ENCODE results near the gene NRROS.

The NRROS gene

DNA sequence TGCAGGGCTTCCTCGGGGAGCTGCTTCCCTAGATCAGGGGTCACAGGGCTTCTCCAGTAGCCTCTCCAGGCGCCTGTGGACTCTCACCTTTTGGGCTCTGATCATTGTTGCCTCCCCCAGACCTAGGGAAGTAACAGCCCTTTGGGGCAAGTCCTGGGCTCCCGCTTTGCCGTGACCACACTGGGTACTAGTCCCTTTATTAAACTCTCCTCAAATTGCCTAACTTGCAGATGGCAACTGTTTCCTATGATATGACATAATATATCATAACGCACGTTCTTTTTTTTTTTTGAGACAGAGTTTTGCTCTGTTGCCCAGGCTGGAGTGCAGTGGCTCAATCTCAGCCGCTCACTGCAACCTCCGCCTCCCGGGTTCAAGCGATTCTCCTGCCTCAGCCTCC is 17.9 kb upstream of the NRROS start:
- Histone ChIP-seq H3K36me3 (no peaks in the 10 kb centered on the region), H3K27me3 (ENCODE audit: insufficient read depth, low read depth, severe bottlenecking) (no peaks in the 10 kb centered on the region), H3K9me3 (ENCODE audit: severe bottlenecking) (no peaks in the 10 kb centered on the region), H3K4me3 (ENCODE audit: low read depth, low read length) (no peak overlapping the region), H3K27ac (no peak overlapping the region)
- DNase-seq = no peak
- TF ChIP-seq, protein P1, sequence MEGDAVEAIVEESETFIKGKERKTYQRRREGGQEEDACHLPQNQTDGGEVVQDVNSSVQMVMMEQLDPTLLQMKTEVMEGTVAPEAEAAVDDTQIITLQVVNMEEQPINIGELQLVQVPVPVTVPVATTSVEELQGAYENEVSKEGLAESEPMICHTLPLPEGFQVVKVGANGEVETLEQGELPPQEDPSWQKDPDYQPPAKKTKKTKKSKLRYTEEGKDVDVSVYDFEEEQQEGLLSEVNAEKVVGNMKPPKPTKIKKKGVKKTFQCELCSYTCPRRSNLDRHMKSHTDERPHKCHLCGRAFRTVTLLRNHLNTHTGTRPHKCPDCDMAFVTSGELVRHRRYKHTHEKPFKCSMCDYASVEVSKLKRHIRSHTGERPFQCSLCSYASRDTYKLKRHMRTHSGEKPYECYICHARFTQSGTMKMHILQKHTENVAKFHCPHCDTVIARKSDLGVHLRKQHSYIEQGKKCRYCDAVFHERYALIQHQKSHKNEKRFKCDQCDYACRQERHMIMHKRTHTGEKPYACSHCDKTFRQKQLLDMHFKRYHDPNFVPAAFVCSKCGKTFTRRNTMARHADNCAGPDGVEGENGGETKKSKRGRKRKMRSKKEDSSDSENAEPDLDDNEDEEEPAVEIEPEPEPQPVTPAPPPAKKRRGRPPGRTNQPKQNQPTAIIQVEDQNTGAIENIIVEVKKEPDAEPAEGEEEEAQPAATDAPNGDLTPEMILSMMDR (IDR thresholded peaks at IDR 0.05; ENCODE audit: low read depth, low read length) = no peak

DNA sequence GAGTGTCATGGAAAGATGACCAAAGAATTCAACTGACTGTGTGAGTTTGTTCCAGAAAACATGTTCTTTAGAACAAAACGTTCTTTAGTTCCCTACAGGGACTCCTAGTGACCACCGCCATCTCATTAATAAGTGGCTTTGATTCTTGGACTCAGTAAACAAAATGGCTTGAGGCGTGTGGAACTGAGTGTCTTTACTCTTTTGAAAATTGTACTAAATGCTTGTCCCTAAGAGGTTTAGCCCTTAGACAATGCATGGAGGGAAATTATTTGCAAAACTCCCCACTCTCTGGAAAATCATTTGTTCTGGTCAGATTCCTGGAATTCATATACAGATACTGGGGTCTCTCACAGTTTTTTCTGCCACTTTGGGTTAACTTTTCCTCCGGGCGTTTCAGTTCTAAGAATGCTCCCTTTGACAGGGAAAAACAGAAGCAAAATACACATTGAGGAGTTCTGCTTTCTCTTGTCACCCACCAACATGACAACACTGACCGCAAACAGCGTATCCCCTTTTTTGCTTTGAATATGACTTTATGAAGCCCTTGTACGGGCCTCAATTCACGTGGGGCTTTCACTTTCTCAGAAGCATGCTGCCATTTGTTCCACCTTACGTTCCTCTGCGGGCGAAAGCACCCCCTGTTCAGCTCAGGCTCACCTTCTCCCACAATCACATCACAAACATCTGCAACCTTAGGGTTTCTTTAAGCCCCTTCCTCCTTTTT is 15.3 kb upstream of the NRROS start:
- no peak overlapping the region for H3K4me3 ChIP-seq (ENCODE audit: low read depth, low read length)
- TF ChIP-seq, protein P1 (IDR thresholded peaks at IDR 0.05; ENCODE audit: low read depth, low read length) = no peak
- H3K27me3 ChIP-seq (ENCODE audit: insufficient read depth, low read depth, severe bottlenecking) = no peaks in the 10 kb centered on the region
- no peak for DNase-seq
- H3K36me3 ChIP-seq = no peaks in the 10 kb centered on the region
- no peak overlapping the region for H3K27ac ChIP-seq
- H3K9me3 ChIP-seq (ENCODE audit: severe bottlenecking) = no peaks in the 10 kb centered on the region

DNA sequence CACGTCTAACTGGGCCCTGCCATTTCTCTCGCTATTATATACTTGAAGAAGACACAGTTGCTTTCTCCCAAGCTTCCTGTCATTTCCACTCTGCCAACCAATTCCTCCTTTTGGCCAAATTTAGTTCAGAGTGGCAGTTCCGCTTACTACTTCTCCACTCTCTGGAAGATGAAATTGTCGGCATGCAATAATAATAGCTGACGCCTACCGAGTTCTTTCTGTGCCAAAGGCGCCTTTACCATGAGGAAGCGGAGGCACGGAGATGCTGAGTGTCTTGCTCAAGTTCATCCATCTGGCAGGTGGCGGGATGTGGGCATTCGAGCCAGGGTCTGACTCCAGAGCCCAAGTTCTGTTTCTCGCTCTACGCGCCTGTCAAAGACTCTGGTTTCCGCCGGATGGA is 14.6 kb upstream of the NRROS start:
- Histone ChIP-seq H3K27ac (no peak overlapping the region), H3K4me3 (ENCODE audit: low read depth, low read length) (no peak overlapping the region)

DNA sequence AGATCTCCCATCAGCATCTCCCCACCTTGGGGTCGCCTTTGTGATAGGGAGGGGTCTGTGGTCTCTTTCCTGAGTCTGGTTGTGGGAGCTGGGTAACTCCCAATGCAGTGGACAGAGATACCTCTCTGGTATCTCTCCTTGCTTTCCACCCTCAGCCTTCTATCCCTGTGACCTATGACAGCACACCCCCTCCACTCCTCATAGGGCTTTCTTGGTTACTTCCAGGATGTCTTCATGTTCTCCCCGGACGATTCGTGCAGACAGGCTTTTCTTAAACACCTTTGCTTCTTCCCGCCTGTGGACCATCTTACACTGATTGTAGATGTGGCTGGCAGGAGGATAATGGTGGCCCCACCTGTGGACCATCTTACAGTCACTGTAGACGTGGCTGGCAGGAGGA is 14.2 kb upstream of the NRROS start:
- H3K4me3 ChIP-seq (ENCODE audit: low read depth, low read length) = no peak overlapping the region
- no peak overlapping the region for H3K27ac ChIP-seq
- TF ChIP-seq, protein P1 (IDR thresholded peaks at IDR 0.05; ENCODE audit: low read depth, low read length) = no peak
- H3K36me3 ChIP-seq = no peaks in the 10 kb centered on the region
- H3K9me3 ChIP-seq (ENCODE audit: severe bottlenecking) = no peaks in the 10 kb centered on the region
- no peak for DNase-seq
- no peaks in the 10 kb centered on the region for H3K27me3 ChIP-seq (ENCODE audit: insufficient read depth, low read depth, severe bottlenecking)

More for the DNA sequence above, 14.6 kb upstream of the NRROS start:
- Histone ChIP-seq H3K9me3 (ENCODE audit: severe bottlenecking) (no peaks in the 10 kb centered on the region), H3K36me3 (no peaks in the 10 kb centered on the region), H3K27me3 (ENCODE audit: insufficient read depth, low read depth, severe bottlenecking) (no peaks in the 10 kb centered on the region)
- DNase-seq = no peak
- TF ChIP-seq, protein P1 (IDR thresholded peaks at IDR 0.05; ENCODE audit: low read depth, low read length) = no peak

DNA sequence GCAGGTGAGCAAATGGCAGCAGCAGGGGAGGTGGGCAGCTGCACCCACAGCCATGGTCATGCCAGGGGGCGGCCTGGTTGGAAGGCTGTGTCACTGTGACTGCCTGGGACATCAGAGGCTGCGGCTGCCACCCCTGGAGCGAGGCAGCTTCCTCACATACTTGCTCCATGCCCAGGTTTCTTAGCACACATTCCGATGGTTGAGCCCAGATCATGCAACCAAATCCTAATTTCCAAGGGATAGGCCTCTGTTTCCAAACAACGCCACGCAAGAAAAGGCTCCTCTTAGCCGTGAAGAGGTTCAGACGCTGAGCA is 11.6 kb upstream of the NRROS start:
- DNase-seq = no peak

More for the DNA sequence above, 11.6 kb upstream of the NRROS start:
- H3K9me3 ChIP-seq (ENCODE audit: severe bottlenecking) = no peaks in the 10 kb centered on the region
- H3K27me3 ChIP-seq (ENCODE audit: insufficient read depth, low read depth, severe bottlenecking) = no peaks in the 10 kb centered on the region
- no peak overlapping the region for H3K4me3 ChIP-seq (ENCODE audit: low read depth, low read length)
- H3K36me3 ChIP-seq = no peaks in the 10 kb centered on the region
- no peak overlapping the region for H3K27ac ChIP-seq
- TF ChIP-seq, protein P1 (IDR thresholded peaks at IDR 0.05; ENCODE audit: low read depth, low read length) = no peak

Measured in WERI-Rb-1 (cell line).